NT2/D1 (cell line): Measurements from ENCODE around the gene ROBO3.

Experiments
- YY1 ChIP-seq: IDR thresholded peaks from 2 replicates; pipeline ENCODE4 v1.6.1; 2011; ENCODE audit not compliant: insufficient read length, insufficient read depth
- ZNF274 ChIP-seq: IDR thresholded peaks from 2 replicates; pipeline ENCODE4 v1.6.1; 2011; ENCODE audit warnings: mild to moderate bottlenecking, low read depth, low read length

GRCh38 chr11:124837491-124837856 is 27.8 kb upstream of the ROBO3 start:
- TF ChIP-seq YY1 (no peak), ZNF274 (no peak)
